Measurements from ENCODE around the gene C16orf74. TPM values are rescaled to one million over a fixed set of nuclear protein-coding genes. Genes with fewer than 3 reads are reported as not detected.

C16orf74 gene
- total and polyA plus RNA-seq, 2 of the 8 experiments (the other 6 are each of a cell fraction or from before 2014, with no cell fraction given): 7.3 to 9.3 TPM

DNA sequence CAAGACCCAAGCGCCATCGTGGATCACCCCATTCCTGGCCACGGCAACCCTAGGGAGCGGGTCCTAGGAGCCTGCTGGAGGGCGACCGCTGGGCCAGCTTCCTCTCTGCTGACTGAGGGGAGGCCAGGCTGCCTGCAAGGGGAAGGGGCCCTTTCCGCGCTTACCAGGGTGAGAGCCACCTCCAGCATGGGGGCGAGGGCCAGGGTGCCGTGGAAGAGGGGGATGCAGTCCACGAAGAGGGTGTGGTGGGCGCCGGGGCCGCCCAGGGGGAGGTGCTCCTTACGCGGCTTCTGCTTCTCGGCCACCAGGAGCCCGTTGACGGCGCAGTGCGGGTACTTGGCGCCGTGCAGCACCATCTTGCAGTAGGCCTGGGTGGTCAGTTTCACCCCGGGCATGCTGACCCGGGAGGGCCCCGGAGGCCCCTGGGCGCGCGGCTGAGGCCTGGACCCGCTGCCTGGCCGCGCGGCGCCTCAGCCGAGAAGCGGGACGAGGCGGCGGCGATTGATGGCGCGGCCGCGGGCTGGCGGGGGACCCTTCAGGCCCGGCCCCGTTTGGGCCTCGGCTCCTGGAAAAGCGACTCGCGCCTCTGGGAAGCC lies 48.1 kb upstream of the C16orf74 start (continued):
- TF ChIP-seq, protein P1, sequence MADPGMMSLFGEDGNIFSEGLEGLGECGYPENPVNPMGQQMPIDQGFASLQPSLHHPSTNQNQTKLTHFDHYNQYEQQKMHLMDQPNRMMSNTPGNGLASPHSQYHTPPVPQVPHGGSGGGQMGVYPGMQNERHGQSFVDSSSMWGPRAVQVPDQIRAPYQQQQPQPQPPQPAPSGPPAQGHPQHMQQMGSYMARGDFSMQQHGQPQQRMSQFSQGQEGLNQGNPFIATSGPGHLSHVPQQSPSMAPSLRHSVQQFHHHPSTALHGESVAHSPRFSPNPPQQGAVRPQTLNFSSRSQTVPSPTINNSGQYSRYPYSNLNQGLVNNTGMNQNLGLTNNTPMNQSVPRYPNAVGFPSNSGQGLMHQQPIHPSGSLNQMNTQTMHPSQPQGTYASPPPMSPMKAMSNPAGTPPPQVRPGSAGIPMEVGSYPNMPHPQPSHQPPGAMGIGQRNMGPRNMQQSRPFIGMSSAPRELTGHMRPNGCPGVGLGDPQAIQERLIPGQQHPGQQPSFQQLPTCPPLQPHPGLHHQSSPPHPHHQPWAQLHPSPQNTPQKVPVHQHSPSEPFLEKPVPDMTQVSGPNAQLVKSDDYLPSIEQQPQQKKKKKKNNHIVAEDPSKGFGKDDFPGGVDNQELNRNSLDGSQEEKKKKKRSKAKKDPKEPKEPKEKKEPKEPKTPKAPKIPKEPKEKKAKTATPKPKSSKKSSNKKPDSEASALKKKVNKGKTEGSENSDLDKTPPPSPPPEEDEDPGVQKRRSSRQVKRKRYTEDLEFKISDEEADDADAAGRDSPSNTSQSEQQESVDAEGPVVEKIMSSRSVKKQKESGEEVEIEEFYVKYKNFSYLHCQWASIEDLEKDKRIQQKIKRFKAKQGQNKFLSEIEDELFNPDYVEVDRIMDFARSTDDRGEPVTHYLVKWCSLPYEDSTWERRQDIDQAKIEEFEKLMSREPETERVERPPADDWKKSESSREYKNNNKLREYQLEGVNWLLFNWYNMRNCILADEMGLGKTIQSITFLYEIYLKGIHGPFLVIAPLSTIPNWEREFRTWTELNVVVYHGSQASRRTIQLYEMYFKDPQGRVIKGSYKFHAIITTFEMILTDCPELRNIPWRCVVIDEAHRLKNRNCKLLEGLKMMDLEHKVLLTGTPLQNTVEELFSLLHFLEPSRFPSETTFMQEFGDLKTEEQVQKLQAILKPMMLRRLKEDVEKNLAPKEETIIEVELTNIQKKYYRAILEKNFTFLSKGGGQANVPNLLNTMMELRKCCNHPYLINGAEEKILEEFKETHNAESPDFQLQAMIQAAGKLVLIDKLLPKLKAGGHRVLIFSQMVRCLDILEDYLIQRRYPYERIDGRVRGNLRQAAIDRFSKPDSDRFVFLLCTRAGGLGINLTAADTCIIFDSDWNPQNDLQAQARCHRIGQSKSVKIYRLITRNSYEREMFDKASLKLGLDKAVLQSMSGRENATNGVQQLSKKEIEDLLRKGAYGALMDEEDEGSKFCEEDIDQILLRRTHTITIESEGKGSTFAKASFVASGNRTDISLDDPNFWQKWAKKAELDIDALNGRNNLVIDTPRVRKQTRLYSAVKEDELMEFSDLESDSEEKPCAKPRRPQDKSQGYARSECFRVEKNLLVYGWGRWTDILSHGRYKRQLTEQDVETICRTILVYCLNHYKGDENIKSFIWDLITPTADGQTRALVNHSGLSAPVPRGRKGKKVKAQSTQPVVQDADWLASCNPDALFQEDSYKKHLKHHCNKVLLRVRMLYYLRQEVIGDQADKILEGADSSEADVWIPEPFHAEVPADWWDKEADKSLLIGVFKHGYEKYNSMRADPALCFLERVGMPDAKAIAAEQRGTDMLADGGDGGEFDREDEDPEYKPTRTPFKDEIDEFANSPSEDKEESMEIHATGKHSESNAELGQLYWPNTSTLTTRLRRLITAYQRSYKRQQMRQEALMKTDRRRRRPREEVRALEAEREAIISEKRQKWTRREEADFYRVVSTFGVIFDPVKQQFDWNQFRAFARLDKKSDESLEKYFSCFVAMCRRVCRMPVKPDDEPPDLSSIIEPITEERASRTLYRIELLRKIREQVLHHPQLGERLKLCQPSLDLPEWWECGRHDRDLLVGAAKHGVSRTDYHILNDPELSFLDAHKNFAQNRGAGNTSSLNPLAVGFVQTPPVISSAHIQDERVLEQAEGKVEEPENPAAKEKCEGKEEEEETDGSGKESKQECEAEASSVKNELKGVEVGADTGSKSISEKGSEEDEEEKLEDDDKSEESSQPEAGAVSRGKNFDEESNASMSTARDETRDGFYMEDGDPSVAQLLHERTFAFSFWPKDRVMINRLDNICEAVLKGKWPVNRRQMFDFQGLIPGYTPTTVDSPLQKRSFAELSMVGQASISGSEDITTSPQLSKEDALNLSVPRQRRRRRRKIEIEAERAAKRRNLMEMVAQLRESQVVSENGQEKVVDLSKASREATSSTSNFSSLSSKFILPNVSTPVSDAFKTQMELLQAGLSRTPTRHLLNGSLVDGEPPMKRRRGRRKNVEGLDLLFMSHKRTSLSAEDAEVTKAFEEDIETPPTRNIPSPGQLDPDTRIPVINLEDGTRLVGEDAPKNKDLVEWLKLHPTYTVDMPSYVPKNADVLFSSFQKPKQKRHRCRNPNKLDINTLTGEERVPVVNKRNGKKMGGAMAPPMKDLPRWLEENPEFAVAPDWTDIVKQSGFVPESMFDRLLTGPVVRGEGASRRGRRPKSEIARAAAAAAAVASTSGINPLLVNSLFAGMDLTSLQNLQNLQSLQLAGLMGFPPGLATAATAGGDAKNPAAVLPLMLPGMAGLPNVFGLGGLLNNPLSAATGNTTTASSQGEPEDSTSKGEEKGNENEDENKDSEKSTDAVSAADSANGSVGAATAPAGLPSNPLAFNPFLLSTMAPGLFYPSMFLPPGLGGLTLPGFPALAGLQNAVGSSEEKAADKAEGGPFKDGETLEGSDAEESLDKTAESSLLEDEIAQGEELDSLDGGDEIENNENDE (IDR thresholded peaks at IDR 0.05; ENCODE audit: insufficient replicate concordance, low read length): no peak
- no peak for TF ChIP-seq TEAD4 (IDR thresholded peaks at IDR 0.05; ENCODE audit: low read depth, low read length)
- TF ChIP-seq EZH2 (IDR thresholded peaks at IDR 0.05; ENCODE audit: low read depth, low read length, severe bottlenecking): no peak
- no peak for TF ChIP-seq CEBPB (IDR thresholded peaks at IDR 0.05; ENCODE audit: low read depth, low read length)
- TF ChIP-seq JUN (IDR thresholded peaks at IDR 0.05; ENCODE audit: low read depth, low read length): no peak
- TF ChIP-seq SRF (IDR thresholded peaks at IDR 0.05; ENCODE audit: low read depth, low read length): no peak
- TF ChIP-seq SIRT6 (IDR thresholded peaks at IDR 0.05; ENCODE audit: low read length): no peak
- TF ChIP-seq, protein P2, sequence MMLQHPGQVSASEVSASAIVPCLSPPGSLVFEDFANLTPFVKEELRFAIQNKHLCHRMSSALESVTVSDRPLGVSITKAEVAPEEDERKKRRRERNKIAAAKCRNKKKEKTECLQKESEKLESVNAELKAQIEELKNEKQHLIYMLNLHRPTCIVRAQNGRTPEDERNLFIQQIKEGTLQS (IDR thresholded peaks at IDR 0.05; ENCODE audit: insufficient read depth, low read depth, low read length): no peak
